Subcutaneous adipose tissue (tissue), 4 donors: ENCODE measurements around the gene HRCT1. TPM values are rescaled to one million over a fixed set of nuclear protein-coding genes. Genes with fewer than 3 reads are reported as not detected.

Source experiments
- CTCF ChIP-seq: fragments of 450-650 bp; IDR thresholded peaks from one replicate; pipeline ENCODE4 v1.5.1; 2016; ENCODE audit warnings: low read depth, mild to moderate bottlenecking, control low read depth, antibody characterized with exemption, moderate library complexity
- total RNA-seq, 4 donors: library from RNA; depleted of rRNA; stranded (reverse); fragments of >200 nt; gene quantifications; one replicate each; pipeline ENCODE4 v1.1.0, GENCODE V29; 2016

The HRCT1 gene
- total RNA-seq, 4 donors from 2014 or later: 9.5 to 24.4 (median 16.6) TPM

- no peak for TF ChIP-seq CTCF
These were observed 7.7 kb upstream of the HRCT1 start for GRCh38 chr9:35898337-35898736.

DNA sequence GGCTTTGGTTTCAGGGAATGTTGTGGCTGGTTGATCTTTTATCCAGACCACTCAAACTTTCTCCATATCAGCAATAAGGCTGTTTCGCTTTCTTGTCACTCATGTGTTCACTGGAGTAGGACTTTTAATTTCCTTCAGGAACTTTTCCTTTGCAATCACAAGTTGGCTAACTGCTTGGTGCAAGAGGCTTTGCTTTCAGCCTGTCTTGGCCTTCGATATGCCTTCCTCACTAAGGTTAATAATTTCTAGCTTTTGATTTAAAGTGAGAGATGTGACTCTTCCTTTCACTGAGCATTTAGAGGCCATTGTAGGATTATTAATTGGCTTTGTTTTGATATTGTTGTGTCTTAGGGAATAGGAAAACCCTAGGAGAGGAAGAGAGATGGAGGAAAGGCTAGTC, 7.0 kb upstream of the HRCT1 start:
- no peak for TF ChIP-seq CTCF

- no peak for TF ChIP-seq CTCF
These were observed 3.0 kb upstream of the HRCT1 start for GRCh38 chr9:35903049-35903448.

- TF ChIP-seq CTCF: no peak
These were observed 1.7 kb upstream of the HRCT1 start for GRCh38 chr9:35904338-35904737.

DNA sequence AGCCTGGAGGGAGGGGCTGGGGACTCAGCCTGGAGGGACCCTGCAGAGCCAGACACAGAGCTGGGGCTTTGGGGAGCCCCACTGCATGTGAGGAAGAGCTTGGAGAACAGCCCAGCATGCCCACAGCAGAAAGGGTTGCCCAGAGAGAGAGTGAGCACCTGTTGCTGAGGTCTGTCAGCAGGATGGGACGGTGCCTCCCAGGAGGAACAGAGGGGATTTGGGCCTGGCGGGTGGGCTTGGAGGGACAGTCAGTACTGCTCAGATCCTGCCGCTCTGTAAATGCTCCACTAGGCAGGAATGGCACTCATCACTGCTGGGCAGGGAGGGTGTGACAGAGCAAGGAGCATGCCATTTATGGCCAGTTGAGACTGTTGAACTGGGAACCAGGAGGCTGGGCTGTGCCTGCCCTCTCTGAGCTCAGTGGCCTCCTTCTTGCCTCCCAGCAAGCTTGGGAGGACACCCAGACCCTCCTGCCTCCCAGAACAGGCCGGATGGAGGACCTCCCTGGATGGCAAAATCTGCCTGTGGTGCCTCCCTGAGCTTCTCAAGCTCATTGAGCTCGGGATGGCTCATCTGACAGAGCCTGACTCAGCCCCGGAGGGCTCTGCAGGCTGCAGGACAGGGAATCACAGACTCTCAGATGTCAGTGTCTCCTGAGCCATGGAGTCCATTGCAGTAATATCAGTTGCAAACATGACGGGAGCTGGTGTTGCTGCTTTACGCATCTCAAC, 786 bp upstream of the HRCT1 start:
- TF ChIP-seq CTCF: no peak

DNA sequence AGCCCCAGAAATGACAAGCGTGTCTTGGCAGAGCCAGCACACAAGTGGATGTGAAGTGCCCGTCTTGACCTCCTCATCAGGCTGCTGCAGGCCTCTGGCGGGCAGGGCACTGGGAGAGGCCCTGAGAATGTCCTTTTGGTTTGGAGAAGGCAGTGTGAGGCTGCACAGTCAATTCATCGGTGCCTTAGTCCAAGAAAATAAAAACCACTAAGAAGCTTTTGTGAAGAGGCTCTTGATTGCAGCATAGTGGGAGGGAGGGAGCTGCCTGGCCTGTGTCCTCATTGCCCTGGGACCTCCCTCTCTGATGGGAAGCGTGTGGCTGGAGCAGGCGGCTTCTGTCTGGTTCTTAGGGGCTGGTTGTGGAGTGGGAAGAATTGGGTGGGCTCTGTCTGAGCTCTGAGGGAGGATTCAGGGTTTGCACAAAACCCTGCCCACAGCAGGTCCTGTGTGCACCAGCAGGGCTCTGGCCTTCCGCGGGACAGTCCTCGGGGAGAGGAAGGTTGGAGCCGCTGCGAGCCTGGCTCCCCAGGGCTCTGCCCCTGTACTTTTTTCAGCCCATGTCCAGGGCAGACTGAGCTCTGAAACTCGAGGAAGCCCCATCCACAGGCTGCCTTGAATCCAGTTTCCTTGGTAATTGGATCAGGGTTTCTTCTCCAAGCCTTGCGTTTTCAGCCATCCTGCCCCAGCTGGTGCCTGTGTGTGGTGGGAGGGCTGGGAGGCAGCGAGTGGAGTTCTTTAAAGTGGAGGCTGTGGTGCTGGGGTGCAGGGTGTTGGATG, 1.1 kb downstream of the HRCT1 start:
- TF ChIP-seq CTCF: no peak

GRCh38 chr9:35907711-35908503, 1.9 kb downstream of the HRCT1 start:
- no peak for TF ChIP-seq CTCF
